Left renal pelvis (tissue), 4 donors: ENCODE results near the gene CACNG7. TPM values are rescaled to one million over a fixed set of nuclear protein-coding genes. Genes with fewer than 3 reads are reported as not detected.

Experiments used
- DNase-seq, 4 donors: peaks; one replicate each; pipeline ENCODE4 v3.0.0-alpha.2; 2013; ENCODE audit warnings: low read depth in 4 of 4, low spot score in 3 of 4
- polyA plus RNA-seq, 4 donors: library from polyadenylated mRNA; unstranded; fragments of 120-200 nt; gene quantifications; one replicate each; pipeline ENCODE4 v1.2.1, GENCODE V29; 2013; ENCODE audit not compliant: insufficient read length in 4 of 4

CACNG7 gene
- polyA plus RNA-seq, 4 donors = 0.15 to 1.5 (median 0.62) TPM

DNA sequence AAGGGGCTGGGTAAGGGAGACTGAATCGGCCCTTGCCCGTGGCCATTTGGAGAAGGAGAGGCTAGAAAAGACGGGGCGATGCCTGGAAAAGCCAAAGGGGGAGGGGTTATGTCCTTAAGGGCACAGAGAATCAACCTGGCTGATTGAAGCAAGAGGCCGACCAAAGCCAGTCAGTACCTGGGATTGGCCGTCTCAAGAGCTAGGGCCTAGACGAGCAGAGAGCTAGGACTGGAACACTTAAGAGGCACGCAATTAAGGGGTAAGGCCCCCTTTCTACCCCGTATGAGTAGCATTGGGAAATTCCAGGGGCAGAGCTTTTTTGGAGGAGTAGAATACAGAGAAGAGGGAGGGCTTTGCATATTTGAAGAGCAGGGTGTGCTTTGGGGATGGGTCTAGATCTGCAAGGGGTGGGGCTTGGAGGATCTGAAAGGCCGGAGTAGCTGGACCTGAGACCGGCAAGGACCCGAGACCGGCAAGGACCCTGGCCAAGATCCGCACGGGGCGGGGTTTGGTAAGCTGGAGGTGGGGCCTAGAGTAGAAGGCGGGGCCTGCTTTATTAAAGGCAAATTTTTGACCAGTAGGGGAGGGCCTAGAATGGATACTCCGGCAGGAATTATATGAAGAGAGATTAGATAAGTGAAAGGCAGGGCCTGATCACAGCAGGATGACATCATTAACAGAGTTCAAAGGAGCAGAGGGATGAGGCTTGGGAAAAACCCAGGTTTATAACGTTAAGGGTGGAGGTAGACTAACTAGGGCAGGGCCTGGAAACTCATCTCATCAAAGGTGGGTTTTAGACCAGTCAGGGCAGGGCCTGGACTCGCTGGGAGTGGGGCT lies 71.7 kb downstream of the CACNG7 start:
- DNase-seq = no peak

DNA sequence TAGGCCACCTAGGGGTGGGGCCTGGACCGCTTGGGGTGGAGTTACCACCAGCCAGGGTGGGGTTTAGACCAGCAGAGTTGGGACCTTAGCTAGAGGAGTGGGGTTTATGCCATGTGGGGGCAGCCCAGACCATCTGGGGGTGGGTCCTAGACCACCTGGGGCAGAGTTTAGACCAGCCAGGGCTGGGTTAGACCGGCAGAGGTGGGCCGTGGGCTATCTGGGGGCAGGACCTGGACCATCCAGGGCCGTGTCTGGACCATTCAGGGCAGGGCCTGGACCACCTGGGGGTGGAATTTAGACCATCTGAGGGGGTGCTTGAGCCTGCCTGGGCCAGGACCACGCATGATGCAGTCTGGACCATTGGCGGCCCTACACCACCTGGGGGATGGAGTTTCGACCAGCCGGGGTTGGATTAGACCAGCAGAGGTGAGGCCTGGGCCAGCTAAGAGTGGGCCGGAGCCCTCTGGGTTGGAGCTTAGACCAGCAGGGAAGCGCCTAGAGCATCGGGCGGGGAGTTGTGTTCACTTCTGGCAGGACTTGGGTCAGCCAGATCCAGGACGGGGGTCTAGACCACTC lies 72.4 kb downstream of the CACNG7 start:
- DNase-seq = no peak

DNA sequence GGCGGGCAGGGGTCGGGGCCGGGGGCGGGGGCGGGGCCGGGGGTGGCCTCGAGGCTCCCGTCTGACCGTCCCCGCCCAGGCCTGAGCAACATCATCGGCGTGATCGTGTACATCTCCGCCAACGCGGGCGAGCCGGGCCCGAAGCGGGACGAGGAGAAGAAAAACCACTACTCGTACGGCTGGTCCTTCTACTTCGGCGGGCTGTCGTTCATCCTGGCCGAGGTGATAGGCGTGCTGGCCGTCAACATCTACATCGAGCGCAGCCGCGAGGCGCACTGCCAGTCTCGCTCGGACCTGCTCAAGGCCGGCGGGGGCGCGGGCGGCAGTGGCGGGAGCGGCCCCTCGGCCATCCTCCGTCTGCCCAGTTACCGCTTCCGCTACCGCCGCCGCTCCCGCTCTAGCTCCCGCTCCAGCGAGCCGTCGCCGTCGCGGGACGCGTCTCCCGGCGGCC lies 72.9 kb downstream of the CACNG7 start:
- no peak for DNase-seq

DNA sequence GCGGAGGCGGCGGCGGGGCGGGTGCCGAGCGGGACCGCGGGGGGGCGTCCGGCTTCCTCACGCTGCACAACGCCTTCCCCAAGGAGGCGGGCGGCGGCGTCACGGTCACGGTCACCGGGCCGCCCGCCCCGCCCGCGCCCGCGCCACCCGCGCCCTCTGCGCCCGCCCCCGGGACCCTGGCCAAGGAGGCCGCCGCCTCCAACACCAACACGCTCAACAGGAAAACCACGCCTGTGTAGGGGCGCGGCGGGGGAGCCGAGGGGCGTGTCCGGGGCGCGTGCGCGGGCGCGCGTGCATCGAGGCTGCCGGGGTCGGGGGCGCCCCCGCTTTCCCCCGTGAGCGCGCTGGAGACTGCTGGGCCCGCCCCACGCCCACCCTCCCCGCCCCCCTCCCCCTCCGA lies 73.5 kb downstream of the CACNG7 start:
- DNase-seq = no peak

GRCh38 chr19:53983457-53984289 lies 74.6 kb downstream of the CACNG7 start:
- DNase-seq = no peak

DNA sequence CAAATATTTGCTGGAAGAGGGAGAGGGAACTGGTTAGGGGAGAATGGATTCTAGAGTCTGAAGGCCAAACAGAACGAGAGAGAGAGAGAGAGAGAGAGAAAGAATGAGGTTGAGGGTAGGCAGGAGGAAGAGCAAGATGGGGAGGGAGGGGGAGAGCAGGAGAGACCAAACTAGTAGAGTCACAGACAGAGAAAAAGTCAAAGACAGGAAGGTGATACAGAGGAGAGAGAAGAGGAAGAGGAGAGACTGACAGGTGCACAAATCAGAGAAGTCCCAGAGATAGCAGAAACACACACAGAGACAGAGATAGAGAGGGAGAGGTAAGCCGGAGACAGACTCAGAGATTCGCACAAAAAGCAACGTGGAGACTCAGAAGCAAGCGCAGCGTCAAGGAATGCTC lies 76.8 kb downstream of the CACNG7 start:
- no peak for DNase-seq

- DNase-seq = no peak
Measured at GRCh38 chr19:53988981-53989380, 79.9 kb downstream of the CACNG7 start.

DNA sequence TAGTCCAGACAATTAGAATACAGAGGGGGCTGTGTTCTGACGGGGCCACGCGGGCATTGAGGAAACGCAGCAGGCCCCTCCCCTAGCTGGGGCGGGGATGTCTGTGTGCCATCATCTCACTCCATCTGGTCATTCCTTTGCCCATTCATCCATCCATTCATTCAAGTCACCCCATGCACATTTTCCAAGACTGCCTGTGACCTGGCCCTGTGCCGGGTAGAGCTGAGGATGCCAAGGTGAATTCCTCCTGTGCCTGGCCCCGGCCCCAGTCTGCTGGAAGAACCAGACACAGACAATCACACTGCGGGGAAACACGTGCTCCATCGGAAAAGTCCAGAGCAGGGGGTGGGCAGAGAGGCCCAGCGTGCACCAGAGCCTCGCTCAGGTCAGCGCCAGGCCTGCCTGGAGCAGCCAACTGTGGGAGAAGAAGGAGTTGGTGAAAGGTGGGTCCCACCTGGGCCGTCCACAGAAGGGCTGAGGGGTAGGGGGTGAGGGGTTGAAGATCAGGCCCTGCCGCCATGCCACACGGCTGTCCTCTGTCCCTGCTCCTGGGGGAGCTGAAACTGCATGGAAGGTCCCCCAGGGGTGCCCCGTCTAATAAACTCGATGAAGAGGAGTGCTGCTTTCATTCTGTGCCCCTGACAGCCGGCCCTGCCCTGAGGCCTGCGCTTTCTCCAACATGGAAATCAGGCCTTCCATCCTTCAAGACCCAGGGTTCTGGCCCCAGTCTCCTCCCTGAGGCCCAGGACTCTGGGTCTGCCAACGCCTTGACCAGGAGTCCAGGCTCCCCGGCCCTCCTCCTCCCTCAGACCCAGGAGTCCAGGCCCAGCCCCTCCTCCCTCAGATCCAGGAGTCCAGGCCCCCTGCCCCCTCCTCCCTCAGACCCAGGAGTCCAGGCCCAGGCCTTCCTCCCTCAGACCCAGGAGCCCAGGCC lies 80.8 kb downstream of the CACNG7 start:
- DNase-seq = no peak

DNA sequence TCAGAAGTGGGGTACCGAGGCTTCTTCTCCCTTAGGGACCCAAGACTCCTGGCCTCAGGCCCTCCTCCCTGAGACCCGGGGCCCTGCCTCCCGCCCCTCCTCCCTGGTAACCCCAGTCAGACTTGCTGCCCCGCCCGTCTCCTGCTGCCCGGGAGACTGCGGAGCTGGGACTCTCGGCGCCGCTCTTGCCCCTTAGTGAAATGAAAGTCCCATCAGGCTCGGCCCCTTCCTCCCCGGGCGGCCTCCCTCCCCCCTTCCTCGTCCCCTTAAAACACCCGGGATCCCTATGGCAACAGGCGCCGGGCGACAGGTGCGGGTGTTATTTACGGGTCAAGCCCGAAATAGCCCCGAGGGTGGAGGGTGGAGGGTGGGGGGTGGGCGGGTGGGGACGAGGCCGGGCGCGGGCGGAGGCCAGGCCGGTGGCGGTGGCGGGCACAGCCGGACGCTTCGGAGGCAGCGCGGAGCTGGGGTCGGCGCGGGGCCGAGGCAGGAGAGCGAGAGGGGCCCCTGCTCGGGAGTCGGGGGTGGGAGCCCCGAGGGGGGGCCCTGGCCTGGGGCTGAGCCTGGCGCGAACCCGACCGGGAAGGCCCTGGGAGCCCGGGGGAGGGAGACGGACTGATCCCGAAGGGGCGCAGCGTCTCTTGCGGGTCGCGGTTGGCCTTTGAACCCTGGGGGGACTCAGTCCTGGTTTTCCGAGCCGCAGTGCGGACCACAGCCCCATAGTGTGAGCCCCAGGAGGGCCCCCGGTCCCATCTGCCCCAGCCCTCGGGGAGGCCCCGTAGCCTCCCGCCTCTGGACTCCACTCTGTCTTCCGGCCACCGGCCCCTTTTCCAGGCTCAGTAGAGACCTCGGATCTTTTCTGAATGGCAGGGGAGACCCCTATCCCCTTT lies 82.4 kb downstream of the CACNG7 start, which contains the start of gene CACNG6:
TSS of gene CACNG6 (plus strand) at position 414 of the 890 bp plus-strand sequence. CDS start 1,241 bp downstream, outside the sequence.
- no peak for DNase-seq

- DNase-seq = no peak
Measured at GRCh38 chr19:53992211-53992610, 83.1 kb downstream of the CACNG7 start.

GRCh38 chr19:53992815-53993214 lies 83.7 kb downstream of the CACNG7 start:
- DNase-seq = no peak

DNA sequence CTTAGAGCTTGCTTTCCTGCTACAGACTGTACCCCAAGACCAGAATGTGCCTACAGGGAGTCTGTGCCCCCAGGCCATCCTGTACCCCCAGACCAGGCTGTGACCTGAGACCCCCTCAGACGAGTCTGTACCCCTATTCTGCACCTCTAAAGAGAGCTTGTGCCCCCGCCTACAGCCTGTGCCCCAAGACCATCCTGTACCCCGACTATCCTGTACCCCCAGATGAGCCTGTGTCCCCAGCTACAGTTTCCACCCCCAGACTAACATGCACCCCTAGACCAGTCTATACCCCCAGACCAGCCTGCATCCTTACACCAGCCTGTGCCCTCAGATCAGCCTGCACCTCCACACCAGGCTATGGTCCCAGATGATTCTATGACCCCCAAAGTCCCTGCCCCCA lies 84.4 kb downstream of the CACNG7 start:
- no peak for DNase-seq

Other genes starting within 250 kb of the CACNG7 start
- under 1 TPM; 0.04 to 0.30 (median 0.24) TPM for gene NLRP12, start 85.0 kb upstream of the CACNG7 start, polyA plus RNA-seq
- gene MYADM, start 41.4 kb upstream of the CACNG7 start, polyA plus RNA-seq = 100 to 1,000 TPM in 1 of 4 donors, 10 to 100 TPM in 3; 69.0 to 232 (median 74.0) TPM
- under 1 TPM; 0.34 to 0.99 (median 0.69) TPM for gene PRKCG, start 27.1 kb upstream of the CACNG7 start, polyA plus RNA-seq
- gene CACNG8, start 53.7 kb downstream of the CACNG7 start, polyA plus RNA-seq = under 1 TPM; 0.15 to 0.50 (median 0.24) TPM
- gene CACNG6, start 82.4 kb downstream of the CACNG7 start, polyA plus RNA-seq = 1 to 10 TPM in 1 of 4 donors, under 1 TPM in 3; 0.42 to 1.3 (median 0.85) TPM
- gene VSTM1, start 154.6 kb downstream of the CACNG7 start, polyA plus RNA-seq = under 1 TPM in 1 of 4 donors, not detected in 3; 0.22 TPM
- under 1 TPM in 1 of 4 donors, not detected in 3; 0.21 TPM for gene TARM1, start 172.1 kb downstream of the CACNG7 start, polyA plus RNA-seq
- under 1 TPM; 0.14 to 0.50 (median 0.24) TPM for gene OSCAR, start 191.5 kb downstream of the CACNG7 start, polyA plus RNA-seq
- gene NDUFA3, start 193.6 kb downstream of the CACNG7 start, polyA plus RNA-seq = 100 to 1,000 TPM in 2 of 4 donors, 10 to 100 TPM in 2; 84.0 to 157 (median 96.2) TPM
- 10 to 100 TPM; 11.2 to 20.8 (median 12.7) TPM for gene TFPT, start 206.4 kb downstream of the CACNG7 start, polyA plus RNA-seq
- 10 to 100 TPM; 50.8 to 72.9 (median 68.7) TPM for gene PRPF31, start 206.5 kb downstream of the CACNG7 start, polyA plus RNA-seq
- 10 to 100 TPM; 58.9 to 75.7 (median 74.0) TPM for gene CNOT3, start 228.5 kb downstream of the CACNG7 start, polyA plus RNA-seq